ENCODE results near the gene SIRPA.

DNA sequence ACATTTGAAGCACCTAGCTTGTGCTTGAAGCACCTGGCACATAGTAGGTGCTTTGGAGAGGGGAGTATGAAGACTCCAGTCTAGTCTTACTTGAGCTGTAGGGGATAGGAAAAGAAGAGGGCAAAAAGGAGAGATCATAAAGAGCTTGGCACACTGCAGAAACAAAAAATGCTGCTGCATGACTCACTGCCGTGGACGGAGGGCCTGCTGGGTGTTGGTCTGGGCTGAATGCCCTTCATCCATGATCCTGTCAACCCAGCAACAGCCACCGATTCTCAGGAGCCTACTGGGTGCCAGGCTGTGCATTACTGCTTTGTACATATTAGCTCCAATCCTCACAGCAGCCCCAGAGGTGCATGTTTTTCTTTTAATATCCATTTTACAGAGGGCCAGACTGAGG is 92.6 kb downstream of the SIRPA start:
- TF ChIP-seq CTCF (IDR thresholded peaks at IDR 0.05; ENCODE audit: poor library complexity, severe bottlenecking) (no peak), MXI1 (conservative IDR thresholded peaks at IDR 0.05; ENCODE audit: poor library complexity, severe bottlenecking) (no peak), EZH2 (IDR thresholded peaks at IDR 0.05; ENCODE audit: borderline replicate concordance, insufficient read depth, low read length, poor library complexity, severe bottlenecking) (no peak), TAF1 (IDR thresholded peaks at IDR 0.05; ENCODE audit: low read depth) (no peak)

All from neural cell (in vitro differentiated cells).